ENCODE results near the gene BTBD9.

BTBD9 gene

GRCh38 chr6:38302081-38302480 is 337.6 kb downstream of the BTBD9 start:
- no peak overlapping the region for H2BK120ac ChIP-seq (ENCODE audit: low read depth, low read length)
- H3K23ac ChIP-seq (ENCODE audit: low read length): no peak overlapping the region
- H2BK5ac ChIP-seq (ENCODE audit: low read length): peak overlapping the region; percentile 84
- peaks cover 5% of the 10 kb centered on the region for H3K4me1 ChIP-seq (ENCODE audit: control insufficient read depth, low read depth, low read length)
- DNase-seq: no peak
- no peaks in the 10 kb centered on the region for H3K79me2 ChIP-seq (ENCODE audit: control insufficient read depth, insufficient read depth, low read length)
- peak overlapping the region; percentile 59 for H4K5ac ChIP-seq (ENCODE audit: low read length)
- H3K4ac ChIP-seq (ENCODE audit: low read depth, low read length): no peak overlapping the region
- no peak overlapping the region for H2BK15ac ChIP-seq (replicated peaks; ENCODE audit: low read depth)
- no peaks in the 10 kb centered on the region for H3K79me1 ChIP-seq (ENCODE audit: low read length)
- no peak overlapping the region for H3K27ac ChIP-seq (ENCODE audit: low read depth, low read length)
- no peak overlapping the region for H3K9ac ChIP-seq (ENCODE audit: low read length)
- no peaks in the 10 kb centered on the region for H3K27me3 ChIP-seq (ENCODE audit: insufficient read depth, low read length, poor library complexity)
- H3K36me3 ChIP-seq (ENCODE audit: control insufficient read depth, insufficient read depth, low read length): no peaks in the 10 kb centered on the region
- WGBS (ENCODE audit: extremely low coverage, insufficient coverage, low lambda C conversion rate): no CpG with 5 or more reads among the region's 1 CpG
- peak overlapping the region; percentile 91 for H2AK5ac ChIP-seq (ENCODE audit: low read length)
- no peak overlapping the region for H4K8ac ChIP-seq (ENCODE audit: low read depth, low read length)
- H3K4me3 ChIP-seq (ENCODE audit: low read length): no peak overlapping the region
- no peak overlapping the region for H3K18ac ChIP-seq (ENCODE audit: low read length)
- peak overlapping the region; percentile 65 for H3K56ac ChIP-seq (ENCODE audit: low read length)
- H3K4me2 ChIP-seq (ENCODE audit: low read length): no peak overlapping the region

DNA sequence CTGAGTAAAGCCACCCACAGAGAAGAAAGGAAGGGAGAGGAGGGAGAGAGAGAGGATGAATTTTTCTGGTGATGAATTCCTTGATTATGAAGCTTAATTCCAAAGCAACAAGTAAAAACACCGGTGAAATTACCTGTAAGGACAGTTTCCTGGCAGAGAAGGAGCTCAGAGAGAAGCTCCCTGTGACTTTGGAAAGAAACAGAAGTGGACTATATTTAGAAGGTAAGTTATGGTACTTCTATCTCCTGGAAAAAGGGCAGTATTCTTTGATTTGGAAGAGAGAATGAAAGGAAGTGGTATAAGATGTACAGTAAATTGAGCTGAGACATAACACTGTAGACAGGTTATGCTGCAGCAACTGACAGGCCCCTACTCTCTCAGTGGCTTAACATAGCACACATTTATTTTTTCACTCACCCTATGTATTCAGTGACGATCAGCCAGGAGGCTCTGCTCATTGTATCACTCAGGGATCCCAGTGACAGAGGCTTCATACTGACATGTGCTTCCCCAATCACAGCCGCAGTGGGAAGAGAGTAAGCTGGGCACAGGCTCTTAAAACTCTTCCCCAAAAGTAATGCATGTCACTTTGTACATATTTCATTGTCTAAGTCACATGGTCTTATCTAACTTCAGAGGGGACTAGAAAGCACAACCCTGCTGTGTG is 349.5 kb downstream of the BTBD9 start:
- Histone ChIP-seq H2BK120ac (ENCODE audit: low read depth, low read length) (no peak overlapping the region), H3K56ac (ENCODE audit: low read length) (peak overlapping the region; percentile 29), H3K36me3 (ENCODE audit: control insufficient read depth, insufficient read depth, low read length) (no peaks in the 10 kb centered on the region), H3K4ac (ENCODE audit: low read depth, low read length) (peak overlapping the region; percentile 55), H3K4me1 (ENCODE audit: control insufficient read depth, low read depth, low read length) (peaks cover 2% of the 10 kb centered on the region), H3K18ac (ENCODE audit: low read length) (peak overlapping the region; percentile 56), H4K8ac (ENCODE audit: low read depth, low read length) (no peak overlapping the region), H4K5ac (ENCODE audit: low read length) (no peak overlapping the region), H2BK5ac (ENCODE audit: low read length) (peak overlapping the region; percentile 36), H3K4me3 (ENCODE audit: low read length) (no peak overlapping the region), H3K9ac (ENCODE audit: low read length) (no peak overlapping the region), H3K79me2 (ENCODE audit: control insufficient read depth, insufficient read depth, low read length) (no peaks in the 10 kb centered on the region), H3K23ac (ENCODE audit: low read length) (no peak overlapping the region), H2BK15ac (replicated peaks; ENCODE audit: low read depth) (no peak overlapping the region), H3K27me3 (ENCODE audit: insufficient read depth, low read length, poor library complexity) (no peaks in the 10 kb centered on the region), H3K27ac (ENCODE audit: low read depth, low read length) (no peak overlapping the region), H3K4me2 (ENCODE audit: low read length) (no peak overlapping the region), H2AK5ac (ENCODE audit: low read length) (peak overlapping the region; percentile 45), H3K79me1 (ENCODE audit: low read length) (no peaks in the 10 kb centered on the region)
- no peak for DNase-seq
- whole genome bisulfite sequencing (ENCODE audit: extremely low coverage, insufficient coverage, low lambda C conversion rate): no CpG with 5 or more reads among the region's 3 CpGs

- H3K23ac ChIP-seq (ENCODE audit: low read length): no peak overlapping the region
- no peak overlapping the region for H4K8ac ChIP-seq (ENCODE audit: low read depth, low read length)
- no peak for DNase-seq
- no peak overlapping the region for H2BK15ac ChIP-seq (replicated peaks; ENCODE audit: low read depth)
- no peaks in the 10 kb centered on the region for H3K27me3 ChIP-seq (ENCODE audit: insufficient read depth, low read length, poor library complexity)
- no peak overlapping the region for H3K4me2 ChIP-seq (ENCODE audit: low read length)
- H3K56ac ChIP-seq (ENCODE audit: low read length): no peak overlapping the region
- H3K9ac ChIP-seq (ENCODE audit: low read length): no peak overlapping the region
- no peaks in the 10 kb centered on the region for H3K36me3 ChIP-seq (ENCODE audit: control insufficient read depth, insufficient read depth, low read length)
- no peak overlapping the region for H2AK5ac ChIP-seq (ENCODE audit: low read length)
- no peak overlapping the region for H2BK5ac ChIP-seq (ENCODE audit: low read length)
- no peak overlapping the region for H3K4me3 ChIP-seq (ENCODE audit: low read length)
- WGBS (ENCODE audit: extremely low coverage, insufficient coverage, low lambda C conversion rate): no CpG with 5 or more reads among the region's 2 CpGs
- no peak overlapping the region for H4K5ac ChIP-seq (ENCODE audit: low read length)
- no peak overlapping the region for H3K27ac ChIP-seq (ENCODE audit: low read depth, low read length)
- H3K79me1 ChIP-seq (ENCODE audit: low read length): no peaks in the 10 kb centered on the region
- no peak overlapping the region for H2BK120ac ChIP-seq (ENCODE audit: low read depth, low read length)
- H3K18ac ChIP-seq (ENCODE audit: low read length): no peak overlapping the region
- no peaks in the 10 kb centered on the region for H3K79me2 ChIP-seq (ENCODE audit: control insufficient read depth, insufficient read depth, low read length)
- no peak overlapping the region for H3K4ac ChIP-seq (ENCODE audit: low read depth, low read length)
- H3K4me1 ChIP-seq (ENCODE audit: control insufficient read depth, low read depth, low read length): peaks cover 4% of the 10 kb centered on the region
Observed at GRCh38 chr6:38287487-38287886, 352.2 kb downstream of the BTBD9 start.

GRCh38 chr6:38284802-38285394 is 354.8 kb downstream of the BTBD9 start:
- Histone ChIP-seq H3K27ac (ENCODE audit: low read depth, low read length) (no peak overlapping the region), H3K9ac (ENCODE audit: low read length) (no peak overlapping the region), H3K4me1 (ENCODE audit: control insufficient read depth, low read depth, low read length) (peaks cover 10% of the 10 kb centered on the region), H3K4me2 (ENCODE audit: low read length) (no peak overlapping the region), H3K27me3 (ENCODE audit: insufficient read depth, low read length, poor library complexity) (no peaks in the 10 kb centered on the region), H3K18ac (ENCODE audit: low read length) (no peak overlapping the region), H2BK120ac (ENCODE audit: low read depth, low read length) (no peak overlapping the region), H3K4ac (ENCODE audit: low read depth, low read length) (peak overlapping the region; percentile 48), H3K79me1 (ENCODE audit: low read length) (no peaks in the 10 kb centered on the region), H3K36me3 (ENCODE audit: control insufficient read depth, insufficient read depth, low read length) (no peaks in the 10 kb centered on the region), H2BK15ac (replicated peaks; ENCODE audit: low read depth) (peak overlapping the region; percentile 65), H2AK5ac (ENCODE audit: low read length) (peak overlapping the region; percentile 5), H4K5ac (ENCODE audit: low read length) (no peak overlapping the region), H3K56ac (ENCODE audit: low read length) (no peak overlapping the region), H3K79me2 (ENCODE audit: control insufficient read depth, insufficient read depth, low read length) (no peaks in the 10 kb centered on the region), H3K23ac (ENCODE audit: low read length) (no peak overlapping the region), H4K8ac (ENCODE audit: low read depth, low read length) (no peak overlapping the region), H3K4me3 (ENCODE audit: low read length) (no peak overlapping the region), H2BK5ac (ENCODE audit: low read length) (no peak overlapping the region)
- DNase-seq: no peak
- no CpG with 5 or more reads among the region's 4 CpGs for WGBS (ENCODE audit: extremely low coverage, insufficient coverage, low lambda C conversion rate)

- Histone ChIP-seq H3K4ac (ENCODE audit: low read depth, low read length) (peak overlapping the region; percentile 87), H3K27me3 (ENCODE audit: insufficient read depth, low read length, poor library complexity) (no peaks in the 10 kb centered on the region)
- WGBS (ENCODE audit: extremely low coverage, insufficient coverage, low lambda C conversion rate): no CpG with 5 or more reads among the region's 4 CpGs
Observed at GRCh38 chr6:38283734-38284362, 355.9 kb downstream of the BTBD9 start.

More at GRCh38 chr6:38283734-38284362, 355.9 kb downstream of the BTBD9 start:
- no peak overlapping the region for H4K5ac ChIP-seq (ENCODE audit: low read length)
- H2BK5ac ChIP-seq (ENCODE audit: low read length): peak overlapping the region; percentile 24
- H3K79me2 ChIP-seq (ENCODE audit: control insufficient read depth, insufficient read depth, low read length): no peaks in the 10 kb centered on the region
- H4K8ac ChIP-seq (ENCODE audit: low read depth, low read length): no peak overlapping the region
- H3K4me3 ChIP-seq (ENCODE audit: low read length): no peak overlapping the region
- no peak overlapping the region for H2AK5ac ChIP-seq (ENCODE audit: low read length)
- H3K56ac ChIP-seq (ENCODE audit: low read length): no peak overlapping the region
- no peak overlapping the region for H2BK15ac ChIP-seq (replicated peaks; ENCODE audit: low read depth)
- H2BK120ac ChIP-seq (ENCODE audit: low read depth, low read length): no peak overlapping the region
- H3K18ac ChIP-seq (ENCODE audit: low read length): peak overlapping the region; percentile 76
- no peak overlapping the region for H3K23ac ChIP-seq (ENCODE audit: low read length)
- no peak overlapping the region for H3K9ac ChIP-seq (ENCODE audit: low read length)
- H3K27ac ChIP-seq (ENCODE audit: low read depth, low read length): no peak overlapping the region
- DNase-seq: no peak
- H3K4me1 ChIP-seq (ENCODE audit: control insufficient read depth, low read depth, low read length): peaks cover 10% of the 10 kb centered on the region
- no peaks in the 10 kb centered on the region for H3K79me1 ChIP-seq (ENCODE audit: low read length)
- no peak overlapping the region for H3K4me2 ChIP-seq (ENCODE audit: low read length)
- H3K36me3 ChIP-seq (ENCODE audit: control insufficient read depth, insufficient read depth, low read length): no peaks in the 10 kb centered on the region
